Measurements from ENCODE around the gene ZNF862. TPM values are rescaled to one million over a fixed set of nuclear protein-coding genes. Genes with fewer than 3 reads are reported as not detected.

ZNF862 gene
- total and polyA plus RNA-seq, 2 donors (not counting 3 experiments of a cell fraction or from before 2014, with no cell fraction given): 10.8 to 14.7 TPM

DNA sequence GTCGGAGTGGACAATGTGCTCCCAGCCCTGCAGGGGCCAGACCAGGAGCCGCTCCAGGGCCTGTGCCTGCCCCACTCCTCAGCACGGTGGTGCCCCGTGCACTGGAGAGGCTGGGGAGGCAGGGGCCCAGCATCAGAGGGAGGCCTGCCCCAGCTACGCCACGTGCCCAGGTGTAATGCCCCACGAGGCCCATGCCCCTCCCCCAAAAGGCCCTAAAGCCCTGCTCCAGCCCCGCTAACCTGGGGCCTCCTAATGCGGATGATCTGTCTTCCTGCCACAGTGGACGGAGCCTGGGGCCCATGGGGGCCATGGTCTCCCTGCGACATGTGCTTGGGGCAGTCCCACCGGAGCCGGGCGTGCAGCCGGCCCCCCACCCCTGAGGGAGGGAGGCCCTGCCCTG is 23.7 kb upstream of the ZNF862 start:
- Histone ChIP-seq H2AFZ (ENCODE audit: low read depth, low read length) (no peak overlapping the region), H3K27ac (ENCODE audit: insufficient read depth, low read depth, low read length) (no peak overlapping the region), H3K9me3 (replicated peaks; ENCODE audit: control insufficient read depth, insufficient read depth, low read length) (no peaks in the 10 kb centered on the region), H3K36me3 (ENCODE audit: control insufficient read depth in 2 of 2, extremely low read depth in 1 of 2, insufficient read depth in 2 of 2, low read length in 2 of 2) (no peaks in the 10 kb centered on the region), H3K9ac (replicated peaks; ENCODE audit: extremely low read depth, insufficient read depth, low read length) (no peak overlapping the region), H4K20me1 (replicated peaks; ENCODE audit: control insufficient read depth, extremely low read depth, insufficient read depth, low read length) (no peaks in the 10 kb centered on the region), H3K79me2 (ENCODE audit: control insufficient read depth, insufficient read depth, low read length) (no peaks in the 10 kb centered on the region), H3K9me1 (replicated peaks; ENCODE audit: control insufficient read depth, extremely low read depth, insufficient read depth, low read length) (no peaks in the 10 kb centered on the region), H3K4me3 (replicated peaks in 1 of 3; ENCODE audit: insufficient read depth in 1 of 3, low read depth in 1 of 3, low read length in 3 of 3) (no peak overlapping the region), H3K27me3 (ENCODE audit: control insufficient read depth in 2 of 2, insufficient read depth in 2 of 2, low read length in 2 of 2) (no peaks in the 10 kb centered on the region), H3K4me2 (ENCODE audit: insufficient read depth, low read length) (no peak overlapping the region), H3K4me1 (ENCODE audit: control insufficient read depth, extremely low read depth, insufficient read depth, low read length) (no peaks in the 10 kb centered on the region)
- DNase-seq (ENCODE audit: low read depth, low spot score) (no peak), FAIRE-seq (no peak)
- intact Hi-C loops (cut with micrococcal nuclease) (no loop called here), dilution Hi-C loops (cut with MboI; ENCODE audit: extremely low pct_ligation_motif_present, low sequenced_read_pairs) (no loop called here)
- no TSS peak for BruUV-seq (replicated peaks)
- TF ChIP-seq POLR2AphosphoS5 (IDR thresholded peaks at IDR 0.05; ENCODE audit: insufficient read depth, low read depth, low read length) (no peak), POLR2A (IDR thresholded peaks at IDR 0.05; ENCODE audit: low read depth, low read length) (no peak), MYC (IDR thresholded peaks at IDR 0.05; ENCODE audit: low read depth, low read length) (no peak), JUN (IDR thresholded peaks at IDR 0.05; ENCODE audit: borderline replicate concordance, insufficient read depth, insufficient read length, low read depth) (no peak), GATA2 (IDR thresholded peaks at IDR 0.05; ENCODE audit: insufficient read depth, insufficient read length, low read depth, low read length) (no peak), FOS (IDR thresholded peaks at IDR 0.05; ENCODE audit: borderline replicate concordance, insufficient read depth, low read length) (no peak), EZH2 (IDR thresholded peaks at IDR 0.05; ENCODE audit: borderline replicate concordance, low read depth, low read length, severe bottlenecking) (no peak)
- TF ChIP-seq, protein P1, sequence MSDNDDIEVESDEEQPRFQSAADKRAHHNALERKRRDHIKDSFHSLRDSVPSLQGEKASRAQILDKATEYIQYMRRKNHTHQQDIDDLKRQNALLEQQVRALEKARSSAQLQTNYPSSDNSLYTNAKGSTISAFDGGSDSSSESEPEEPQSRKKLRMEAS (IDR thresholded peaks at IDR 0.05; ENCODE audit: insufficient read depth, insufficient read length): no peak
- TF ChIP-seq, protein P2, sequence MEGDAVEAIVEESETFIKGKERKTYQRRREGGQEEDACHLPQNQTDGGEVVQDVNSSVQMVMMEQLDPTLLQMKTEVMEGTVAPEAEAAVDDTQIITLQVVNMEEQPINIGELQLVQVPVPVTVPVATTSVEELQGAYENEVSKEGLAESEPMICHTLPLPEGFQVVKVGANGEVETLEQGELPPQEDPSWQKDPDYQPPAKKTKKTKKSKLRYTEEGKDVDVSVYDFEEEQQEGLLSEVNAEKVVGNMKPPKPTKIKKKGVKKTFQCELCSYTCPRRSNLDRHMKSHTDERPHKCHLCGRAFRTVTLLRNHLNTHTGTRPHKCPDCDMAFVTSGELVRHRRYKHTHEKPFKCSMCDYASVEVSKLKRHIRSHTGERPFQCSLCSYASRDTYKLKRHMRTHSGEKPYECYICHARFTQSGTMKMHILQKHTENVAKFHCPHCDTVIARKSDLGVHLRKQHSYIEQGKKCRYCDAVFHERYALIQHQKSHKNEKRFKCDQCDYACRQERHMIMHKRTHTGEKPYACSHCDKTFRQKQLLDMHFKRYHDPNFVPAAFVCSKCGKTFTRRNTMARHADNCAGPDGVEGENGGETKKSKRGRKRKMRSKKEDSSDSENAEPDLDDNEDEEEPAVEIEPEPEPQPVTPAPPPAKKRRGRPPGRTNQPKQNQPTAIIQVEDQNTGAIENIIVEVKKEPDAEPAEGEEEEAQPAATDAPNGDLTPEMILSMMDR (IDR thresholded peaks at IDR 0.05; ENCODE audit: extremely low read depth in 1 of 2, insufficient read depth in 1 of 2, low read depth in 1 of 2, low read length in 2 of 2): no peak
- ChIA-PET POLR2A (no interaction called here), CTCF (no interaction called here)

All from endothelial cell of umbilical vein (primary cell).